B cell (primary cell): ENCODE measurements around the gene ZNF408. TPM values are rescaled to one million over a fixed set of nuclear protein-coding genes. Genes with fewer than 3 reads are reported as not detected.

Experiments used
- ATAC-seq: fragments of 200-7000 bp; cut with Tn5 transposase; one replicate; pipeline ENCODE4 v1.10.0; 2021; ENCODE audit warnings: low read depth, mild to moderate bottlenecking, moderate number of reproducible peaks, moderate library complexity
- CTCF ChIA-PET: fragments of 350-600 bp; sonication (Branson Sonifier 250); formaldehyde crosslinking; loops from one replicate; lab custom pipeline; 2021; ENCODE audit warnings: antibody characterized with exemption, inconsistent platforms; lab: Charles Lee
- POLR2A ChIA-PET: fragments of 350-600 bp; sonication (Branson Sonifier 250); formaldehyde crosslinking; loops from one replicate; lab custom pipeline; 2021; ENCODE audit warnings: antibody characterized with exemption; lab: Charles Lee
- DNase-seq: peaks from one replicate; pipeline ENCODE4 v3.0.0; 2013
- H2AFZ ChIP-seq: 2 replicates; pipeline ENCODE4 v1.6.1; 2012; ENCODE audit warnings: mild to moderate bottlenecking, low read depth, low read length; ENCODE audit not compliant: insufficient read depth, poor library complexity, severe bottlenecking
- H3K27ac ChIP-seq, 2 donors: 1 replicate in 1 of 2; 2 replicates in 1 of 2; pipeline ENCODE4 v1.5.1; 2012 to 2013; ENCODE audit warnings: low read length in 2 of 2, mild to moderate bottlenecking in 2 of 2, moderate library complexity in 1 of 2
- H3K27me3 ChIP-seq, 4 experiments: fragments of 200-600 bp in 1 of 4; sonication (generic) in 1 of 4; replicated peaks in 1 of 4; 1 replicate in 2 of 4; 2 replicates in 2 of 4; pipeline versions ENCODE4 v1.6.1 to v1.7.0; 2013 to 2016; ENCODE audit warnings: low read length in 3 of 4, mild to moderate bottlenecking in 2 of 4, mixed read lengths in 1 of 4, moderate library complexity in 1 of 4; ENCODE audit not compliant: insufficient read depth in 4 of 4, control insufficient read depth in 3 of 4; ENCODE audit errors: control extremely low read depth in 1 of 4
- H3K36me3 ChIP-seq, 2 experiments: replicated peaks in 1 of 2; 1 replicate in 1 of 2; 2 replicates in 1 of 2; pipeline versions ENCODE4 v1.6.1 to v1.7.1; 2013; ENCODE audit warnings: low read length in 1 of 2; ENCODE audit not compliant: insufficient read depth in 2 of 2, control insufficient read depth in 1 of 2; ENCODE audit errors: control extremely low read depth in 1 of 2, extremely low read depth in 1 of 2
- H3K4me1 ChIP-seq, 2 donors: fragments of 200-600 bp in 1 of 2; sonication (generic) in 1 of 2; 1 replicate in 1 of 2; 2 replicates in 1 of 2; pipeline versions ENCODE4 v1.5.1 to v1.6.1; 2013 to 2017; ENCODE audit warnings: low read length in 2 of 2; ENCODE audit not compliant: control insufficient read depth in 2 of 2, insufficient read depth in 2 of 2
- H3K4me2 ChIP-seq: replicated peaks from 2 replicates; pipeline ENCODE3; 2012; ENCODE audit warnings: mild to moderate bottlenecking, low read depth, low read length; ENCODE audit not compliant: poor library complexity, severe bottlenecking
- H3K4me3 ChIP-seq, 5 experiments: fragments of 200-600 bp in 1 of 5; sonication (generic) in 1 of 5; 1 replicate in 3 of 5; 2 replicates in 2 of 5; pipeline versions ENCODE4 v1.5.1 to v1.7.0; 2011 to 2016; ENCODE audit warnings: low read length in 4 of 5, mild to moderate bottlenecking in 4 of 5, low read depth in 2 of 5, control low read depth in 1 of 5, moderate library complexity in 1 of 5; ENCODE audit not compliant: insufficient read depth in 1 of 5; ENCODE audit errors: control extremely low read depth in 1 of 5, extremely low read depth in 1 of 5
- H3K79me2 ChIP-seq: fragments of 200-600 bp; sonication (generic); one replicate; pipeline ENCODE4 v1.6.0; 2016; ENCODE audit warnings: low read length; ENCODE audit not compliant: control insufficient read depth, insufficient read depth
- H3K9ac ChIP-seq: fragments of 200-600 bp; sonication (generic); 2 replicates; pipeline ENCODE4 v1.6.1; 2017; ENCODE audit warnings: mild to moderate bottlenecking, low read length, moderate library complexity
- H3K9me3 ChIP-seq, 3 donors: one replicate each; pipeline versions ENCODE4 v1.6.1 to v1.7.1; 2013; ENCODE audit warnings: low read length in 2 of 3; ENCODE audit not compliant: control insufficient read depth in 2 of 3, insufficient read depth in 1 of 3; ENCODE audit errors: control extremely low read depth in 1 of 3
- H4K20me1 ChIP-seq: 2 replicates; pipeline ENCODE4 v1.6.0; 2012; ENCODE audit warnings: mild to moderate bottlenecking, low read length; ENCODE audit not compliant: insufficient read depth, control insufficient read depth, poor library complexity, severe bottlenecking
- H3K27ac Mint-ChIP-seq: one replicate; pipeline ENCODE4 v1.8.0; 2021; ENCODE audit warnings: mixed read lengths
- H3K27me3 Mint-ChIP-seq: one replicate; pipeline ENCODE4 v1.8.0; 2021; ENCODE audit warnings: mixed read lengths
- H3K4me1 Mint-ChIP-seq: one replicate; pipeline ENCODE4 v1.8.0; 2021; ENCODE audit warnings: mixed read lengths
- H3K4me3 Mint-ChIP-seq: one replicate; pipeline ENCODE4 v1.8.0; 2021; ENCODE audit warnings: mixed read lengths
- H3K9me3 Mint-ChIP-seq: one replicate; pipeline ENCODE4 v1.8.0; 2022; ENCODE audit warnings: mixed read lengths; ENCODE audit not compliant: insufficient read depth
- CTCF ChIP-seq: fragments of 200-600 bp; IDR thresholded peaks from one replicate; pipeline ENCODE4 v1.8.0; 2022; ENCODE audit warnings: antibody characterized with exemption, mild to moderate bottlenecking
- EZH2 ChIP-seq: IDR thresholded peaks from 2 replicates; pipeline ENCODE4 v1.6.1; 2012; ENCODE audit warnings: borderline replicate concordance, low read depth, mild to moderate bottlenecking, moderate library complexity, low read length; ENCODE audit not compliant: insufficient read depth, poor library complexity, severe bottlenecking
- WGBS: methylation state at CpG from one replicate; pipeline ENCODE4 v1.1.5; 2013; ENCODE audit warnings: missing lambda C conversion rate; ENCODE audit not compliant: insufficient coverage; 5-methylcytosine and 5-hydroxymethylcytosine counted together
- intact Hi-C: fragments of 100-400 bp; cut with micrococcal nuclease; formaldehyde crosslinking; loops from one replicate; pipeline ENCODE4 v1.10.0; 2022
- polyA plus RNA-seq: library from polyadenylated mRNA; depleted of rRNA; stranded (reverse); fragments of >200 nt; gene quantifications from 2 replicates; pipeline ENCODE4 v1.2.3, GENCODE V29; 2012
- total RNA-seq, 2 donors: library from RNA; stranded (reverse); fragments of 120-200 nt in 1 of 2; gene quantifications; 1 replicate in 1 of 2; 2 replicates in 1 of 2; pipeline versions ENCODE4 v1.2.3 to v1.2.4, GENCODE V29; 2013 to 2022

ZNF408 gene
- total and polyA plus RNA-seq, 2 donors (not counting 1 experiment from before 2014, with no cell fraction given): 8.3 to 22.3 TPM

GRCh38 chr11:46680164-46680760, 20.6 kb upstream of the ZNF408 start:
- WGBS: over 99% methylated on average over 15 of the region's 21 CpGs
- H4K20me1 ChIP-seq: no peaks in the 10 kb centered on the region
- peaks cover 20% of the 10 kb centered on the region for H3K4me1 Mint-ChIP-seq
- CTCF ChIA-PET: no interaction called here
- no peak overlapping the region for H3K9ac ChIP-seq
- no peak overlapping the region for H3K4me3 Mint-ChIP-seq
- no peaks in the 10 kb centered on the region for H3K79me2 ChIP-seq
- no peaks in the 10 kb centered on the region for H3K27me3 ChIP-seq
- H3K36me3 ChIP-seq: peaks cover 3 to 46% of the 10 kb centered on the region in 2 experiments
- DNase-seq (no peak), ATAC-seq (no peak)
- H3K9me3 ChIP-seq: no peaks in the 10 kb centered on the region
- H3K4me2 ChIP-seq: no peak overlapping the region
- H3K27ac Mint-ChIP-seq: no peak overlapping the region
- no peak overlapping the region for H3K4me3 ChIP-seq
- H3K27me3 Mint-ChIP-seq: no peaks in the 10 kb centered on the region
- H3K4me1 ChIP-seq: peaks cover 18 to 22% of the 10 kb centered on the region in 2 donors
- TF ChIP-seq CTCF (no peak), EZH2 (no peak)
- H2AFZ ChIP-seq: no peak overlapping the region
- no peak overlapping the region for H3K27ac ChIP-seq
- POLR2A ChIA-PET: no interaction called here
- H3K9me3 Mint-ChIP-seq: no peaks in the 10 kb centered on the region
- intact Hi-C loops: no loop called here

- Mint-ChIP-seq H3K27ac (no peak overlapping the region), H3K27me3 (no peaks in the 10 kb centered on the region), H3K4me3 (no peak overlapping the region), H3K9me3 (no peaks in the 10 kb centered on the region), H3K4me1 (peaks cover 15% of the 10 kb centered on the region)
- Histone ChIP-seq H2AFZ (no peak overlapping the region), H3K27me3 (no peaks in the 10 kb centered on the region), H4K20me1 (no peaks in the 10 kb centered on the region), H3K9me3 (no peaks in the 10 kb centered on the region), H3K4me3 (no peak overlapping the region), H3K27ac (no peak overlapping the region), H3K79me2 (no peaks in the 10 kb centered on the region), H3K36me3 (peaks cover 3 to 46% of the 10 kb centered on the region in 2 experiments), H3K4me2 (no peak overlapping the region), H3K4me1 (peaks cover 12 to 17% of the 10 kb centered on the region in 2 donors), H3K9ac (no peak overlapping the region)
- ChIA-PET POLR2A (no interaction called here), CTCF (no interaction called here)
- TF ChIP-seq CTCF (no peak), EZH2 (no peak)
- intact Hi-C loops: no loop called here
- no peak for DNase-seq
- WGBS: 95% methylated on average over 11 of the region's 22 CpGs
- no peak for ATAC-seq
These were observed 20.0 kb upstream of the ZNF408 start for GRCh38 chr11:46680815-46681214.
